HL-60 (cell line): ENCODE results near the gene MLLT10.

Experiments used
- DNase-seq, 2 experiments: peaks; one replicate each; pipeline ENCODE4 v3.0.0-alpha.2; 2010 to 2020; ENCODE audit warnings: low read depth in 1 of 2, low spot score in 1 of 2
- H3K27ac ChIP-seq: fragments of 250-450 bp; sonication (Bioruptor Pico); replicated peaks from 2 replicates; pipeline ENCODE4 v1.5.1; 2020; ENCODE audit warnings: mild to moderate bottlenecking, moderate library complexity
- H3K27me3 ChIP-seq: fragments of 250-450 bp; sonication (Bioruptor Pico); 2 replicates; pipeline ENCODE4 v1.5.1; 2021; ENCODE audit warnings: mild to moderate bottlenecking, moderate library complexity; ENCODE audit not compliant: insufficient read depth, poor library complexity, severe bottlenecking
- H3K4me3 ChIP-seq: replicated peaks from 2 replicates; pipeline ENCODE4 v1.5.1; 2011; ENCODE audit warnings: mild to moderate bottlenecking, control low read depth, low read length; ENCODE audit not compliant: insufficient read depth
- GABPA ChIP-seq: IDR thresholded peaks from 2 replicates; pipeline ENCODE4 v1.6.1; 2012; ENCODE audit warnings: low read depth
- POLR2AphosphoS5 ChIP-seq: IDR thresholded peaks from 2 replicates; pipeline ENCODE4 v1.6.1; 2012; ENCODE audit warnings: low read depth
- SPI1 ChIP-seq: IDR thresholded peaks from 2 replicates; pipeline ENCODE4 v1.6.1; 2012; ENCODE audit warnings: low read depth, mild to moderate bottlenecking, borderline replicate concordance
- TF ChIP-seq, protein P1 (sequence below): IDR thresholded peaks from 2 replicates; pipeline ENCODE4 v1.6.1; 2012; ENCODE audit warnings: low read depth; ENCODE audit not compliant: insufficient replicate concordance
- TF ChIP-seq, protein P2 (sequence below): IDR thresholded peaks from one replicate; pipeline ENCODE4 v1.5.1; 2011; ENCODE audit warnings: low read length, control low read depth, inconsistent platforms; ENCODE audit not compliant: insufficient read depth

MLLT10 gene

DNA sequence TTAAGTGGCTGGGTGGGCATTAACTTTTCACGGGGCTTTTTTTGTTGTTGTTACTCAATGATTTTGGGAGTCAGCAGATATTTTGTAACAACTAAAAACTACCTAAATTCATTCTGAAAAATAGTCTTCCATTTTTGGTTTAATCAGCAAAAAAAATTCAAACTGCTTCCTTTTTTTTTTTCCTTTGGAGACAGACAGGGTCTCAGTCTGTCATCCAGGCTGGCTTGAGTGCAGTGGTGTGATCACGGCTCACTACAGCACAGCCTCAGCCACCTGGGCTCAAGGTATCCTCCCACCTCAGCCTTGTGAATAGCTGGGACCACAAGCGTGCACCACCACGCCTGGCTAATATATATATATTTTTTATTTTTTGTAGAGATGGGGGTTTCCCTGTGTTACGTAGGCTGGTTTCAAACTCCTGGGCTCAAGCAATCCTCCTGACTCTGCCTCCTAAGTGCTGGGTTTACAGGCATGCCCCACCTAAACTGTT, 45.0 kb upstream of the MLLT10 start:
- no peak overlapping the region for H3K4me3 ChIP-seq
- no peaks in the 10 kb centered on the region for H3K27me3 ChIP-seq
- TF ChIP-seq POLR2AphosphoS5 (no peak), SPI1 (no peak), GABPA (no peak)
- TF ChIP-seq, protein P1, sequence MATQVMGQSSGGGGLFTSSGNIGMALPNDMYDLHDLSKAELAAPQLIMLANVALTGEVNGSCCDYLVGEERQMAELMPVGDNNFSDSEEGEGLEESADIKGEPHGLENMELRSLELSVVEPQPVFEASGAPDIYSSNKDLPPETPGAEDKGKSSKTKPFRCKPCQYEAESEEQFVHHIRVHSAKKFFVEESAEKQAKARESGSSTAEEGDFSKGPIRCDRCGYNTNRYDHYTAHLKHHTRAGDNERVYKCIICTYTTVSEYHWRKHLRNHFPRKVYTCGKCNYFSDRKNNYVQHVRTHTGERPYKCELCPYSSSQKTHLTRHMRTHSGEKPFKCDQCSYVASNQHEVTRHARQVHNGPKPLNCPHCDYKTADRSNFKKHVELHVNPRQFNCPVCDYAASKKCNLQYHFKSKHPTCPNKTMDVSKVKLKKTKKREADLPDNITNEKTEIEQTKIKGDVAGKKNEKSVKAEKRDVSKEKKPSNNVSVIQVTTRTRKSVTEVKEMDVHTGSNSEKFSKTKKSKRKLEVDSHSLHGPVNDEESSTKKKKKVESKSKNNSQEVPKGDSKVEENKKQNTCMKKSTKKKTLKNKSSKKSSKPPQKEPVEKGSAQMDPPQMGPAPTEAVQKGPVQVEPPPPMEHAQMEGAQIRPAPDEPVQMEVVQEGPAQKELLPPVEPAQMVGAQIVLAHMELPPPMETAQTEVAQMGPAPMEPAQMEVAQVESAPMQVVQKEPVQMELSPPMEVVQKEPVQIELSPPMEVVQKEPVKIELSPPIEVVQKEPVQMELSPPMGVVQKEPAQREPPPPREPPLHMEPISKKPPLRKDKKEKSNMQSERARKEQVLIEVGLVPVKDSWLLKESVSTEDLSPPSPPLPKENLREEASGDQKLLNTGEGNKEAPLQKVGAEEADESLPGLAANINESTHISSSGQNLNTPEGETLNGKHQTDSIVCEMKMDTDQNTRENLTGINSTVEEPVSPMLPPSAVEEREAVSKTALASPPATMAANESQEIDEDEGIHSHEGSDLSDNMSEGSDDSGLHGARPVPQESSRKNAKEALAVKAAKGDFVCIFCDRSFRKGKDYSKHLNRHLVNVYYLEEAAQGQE, result no peak
- TF ChIP-seq, protein P2, sequence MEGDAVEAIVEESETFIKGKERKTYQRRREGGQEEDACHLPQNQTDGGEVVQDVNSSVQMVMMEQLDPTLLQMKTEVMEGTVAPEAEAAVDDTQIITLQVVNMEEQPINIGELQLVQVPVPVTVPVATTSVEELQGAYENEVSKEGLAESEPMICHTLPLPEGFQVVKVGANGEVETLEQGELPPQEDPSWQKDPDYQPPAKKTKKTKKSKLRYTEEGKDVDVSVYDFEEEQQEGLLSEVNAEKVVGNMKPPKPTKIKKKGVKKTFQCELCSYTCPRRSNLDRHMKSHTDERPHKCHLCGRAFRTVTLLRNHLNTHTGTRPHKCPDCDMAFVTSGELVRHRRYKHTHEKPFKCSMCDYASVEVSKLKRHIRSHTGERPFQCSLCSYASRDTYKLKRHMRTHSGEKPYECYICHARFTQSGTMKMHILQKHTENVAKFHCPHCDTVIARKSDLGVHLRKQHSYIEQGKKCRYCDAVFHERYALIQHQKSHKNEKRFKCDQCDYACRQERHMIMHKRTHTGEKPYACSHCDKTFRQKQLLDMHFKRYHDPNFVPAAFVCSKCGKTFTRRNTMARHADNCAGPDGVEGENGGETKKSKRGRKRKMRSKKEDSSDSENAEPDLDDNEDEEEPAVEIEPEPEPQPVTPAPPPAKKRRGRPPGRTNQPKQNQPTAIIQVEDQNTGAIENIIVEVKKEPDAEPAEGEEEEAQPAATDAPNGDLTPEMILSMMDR, result no peak
- H3K27ac ChIP-seq, result no peak overlapping the region
- no peak for DNase-seq

DNA sequence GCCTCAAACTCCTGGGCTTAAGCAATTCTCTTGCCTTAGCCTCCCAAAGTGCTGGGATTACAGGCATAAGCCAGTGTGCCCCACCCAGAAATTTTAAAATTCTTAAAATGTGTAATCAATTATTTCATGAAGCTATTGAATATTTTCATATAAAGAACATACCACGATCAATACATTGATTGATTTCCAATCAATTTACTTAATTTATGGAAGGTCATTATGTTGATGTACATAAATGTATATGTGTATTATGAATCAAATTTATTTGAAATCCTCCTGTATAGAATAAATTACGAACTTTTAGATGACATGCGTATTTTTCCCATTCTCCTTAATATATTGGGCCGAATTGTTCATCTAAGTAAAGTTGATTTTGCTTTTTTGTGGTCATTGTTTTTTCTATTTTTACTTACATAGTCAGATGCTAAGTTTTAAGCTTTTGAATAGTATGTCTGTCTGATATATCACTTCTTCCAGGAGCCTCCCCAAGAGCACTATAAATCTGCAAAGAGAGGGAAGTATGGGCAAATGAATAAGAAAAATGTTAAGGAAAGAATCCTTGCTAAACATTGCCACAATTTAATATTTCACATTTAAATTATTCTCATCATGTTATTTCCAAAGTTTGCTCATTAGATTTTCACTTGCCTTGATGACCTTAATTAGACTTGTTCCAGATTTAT, 43.9 kb upstream of the MLLT10 start:
- DNase-seq, result no peak
- TF ChIP-seq, protein P2, result no peak
- TF ChIP-seq POLR2AphosphoS5, result no peak
- no peak for TF ChIP-seq SPI1
- TF ChIP-seq, protein P1, result no peak
- TF ChIP-seq GABPA, result no peak
- no peak overlapping the region for H3K4me3 ChIP-seq
- no peak overlapping the region for H3K27ac ChIP-seq
- H3K27me3 ChIP-seq, result no peaks in the 10 kb centered on the region

DNA sequence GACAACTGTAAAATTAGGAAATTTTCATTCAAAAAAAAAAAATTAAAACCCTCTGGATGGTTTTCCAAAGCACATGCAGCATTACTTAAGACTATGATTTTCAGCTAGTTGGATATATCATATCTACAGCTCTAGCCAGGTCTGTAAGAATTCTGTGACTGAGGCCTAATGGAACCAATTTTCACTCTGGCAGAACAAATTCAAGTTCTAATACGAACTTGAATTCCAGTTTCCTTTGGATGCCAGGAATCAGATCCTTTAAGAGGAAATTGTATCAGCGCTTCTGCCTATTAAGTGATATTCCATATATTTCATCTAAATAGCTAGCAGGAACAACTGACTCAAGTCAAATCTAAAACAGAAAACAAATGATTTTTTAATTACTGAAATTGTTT, 43.3 kb upstream of the MLLT10 start:
- Histone ChIP-seq H3K4me3 (no peak overlapping the region), H3K27ac (no peak overlapping the region), H3K27me3 (no peaks in the 10 kb centered on the region)
- TF ChIP-seq, protein P2, result no peak
- TF ChIP-seq POLR2AphosphoS5, result no peak
- TF ChIP-seq, protein P1, result no peak
- no peak for TF ChIP-seq SPI1
- no peak for TF ChIP-seq GABPA
- no peak for DNase-seq
